HG02678 (cell line): Measurements from ENCODE around the gene TP63.

Experiments
- ATAC-seq: cut with Tn5 transposase; IDR thresholded peaks from one replicate; pipeline ENCODE4 v1.9.1; 2021; ENCODE audit warnings: mild to moderate bottlenecking, moderate library complexity; ENCODE audit not compliant: unreplicated experiment

The TP63 gene

GRCh38 chr3:189842681-189843602 lies 211.8 kb downstream of the TP63 start:
- ATAC-seq: no peak

- ATAC-seq: no peak
These were observed 213.9 kb downstream of the TP63 start for GRCh38 chr3:189845069-189845468.

- no peak for ATAC-seq
These were observed 217.3 kb downstream of the TP63 start for GRCh38 chr3:189848395-189849040.

- ATAC-seq: no peak
These were observed 218.1 kb downstream of the TP63 start for GRCh38 chr3:189849262-189849661.

GRCh38 chr3:189851682-189852081 lies 220.5 kb downstream of the TP63 start:
- ATAC-seq: no peak

GRCh38 chr3:189853906-189854305 lies 222.7 kb downstream of the TP63 start:
- no peak for ATAC-seq

GRCh38 chr3:189860296-189860695 lies 229.1 kb downstream of the TP63 start:
- no peak for ATAC-seq

GRCh38 chr3:189862385-189862998 lies 231.3 kb downstream of the TP63 start:
- ATAC-seq: no peak

GRCh38 chr3:189863031-189863430 lies 231.8 kb downstream of the TP63 start:
- ATAC-seq: no peak

- ATAC-seq: no peak
These were observed 236.9 kb downstream of the TP63 start for GRCh38 chr3:189868061-189868460.

GRCh38 chr3:189869165-189869564 lies 238.0 kb downstream of the TP63 start:
- no peak for ATAC-seq

GRCh38 chr3:189871418-189871817 lies 240.2 kb downstream of the TP63 start:
- ATAC-seq: no peak

GRCh38 chr3:189883113-189883753 lies 252.0 kb downstream of the TP63 start:
- peak; percentile 64 for ATAC-seq

- ATAC-seq: no peak
These were observed 259.3 kb downstream of the TP63 start for GRCh38 chr3:189890496-189890895.

- no peak for ATAC-seq
These were observed 265.3 kb downstream of the TP63 start for GRCh38 chr3:189896533-189896932.

- no peak for ATAC-seq
These were observed 266.2 kb downstream of the TP63 start for GRCh38 chr3:189897406-189897805.

GRCh38 chr3:189898559-189899153 lies 267.5 kb downstream of the TP63 start:
- no peak for ATAC-seq

GRCh38 chr3:189899186-189899585 lies 268.0 kb downstream of the TP63 start:
- no peak for ATAC-seq

GRCh38 chr3:189900578-189900977 lies 269.4 kb downstream of the TP63 start:
- ATAC-seq: no peak

- no peak for ATAC-seq
These were observed 270.3 kb downstream of the TP63 start for GRCh38 chr3:189901481-189901880.
